K562 (cell line): ENCODE results near the gene TRIP11. TPM values are rescaled to one million over a fixed set of nuclear protein-coding genes. Genes with fewer than 3 reads are reported as not detected.

Experiments used
- FOXK2 ChIP-seq, 2 experiments: fragments of 450-650 bp; IDR thresholded peaks in 1 of 2; conservative IDR thresholded peaks in 1 of 2; 2 replicates each; pipeline ENCODE4 v1.6.1; 2016; ENCODE audit warnings: low read depth in 2 of 2, mild to moderate bottlenecking in 1 of 2
- FOXM1 ChIP-seq, 2 experiments: fragments of 450-650 bp in 1 of 2; sonication (generic) in 1 of 2; formaldehyde crosslinking in 1 of 2; IDR thresholded peaks; 2 replicates each; pipeline versions ENCODE4 v1.6.1 to v1.9.0; 2017 to 2022; ENCODE audit warnings: low read depth in 2 of 2, mild to moderate bottlenecking in 2 of 2, missing genetic modification reagents in 1 of 2, moderate library complexity in 1 of 2
- KAT8 ChIP-seq: fragments of 450-650 bp; IDR thresholded peaks from 2 replicates; pipeline ENCODE4 v1.6.1; 2016; ENCODE audit warnings: low read depth, mild to moderate bottlenecking
- MITF ChIP-seq: IDR thresholded peaks from 2 replicates; pipeline ENCODE4 v1.6.1; 2014; ENCODE audit warnings: antibody characterized with exemption
- RNF219 ChIP-seq: fragments of 250-450 bp; sonication (Bioruptor Pico); IDR thresholded peaks from 2 replicates; pipeline ENCODE4 v1.5.0; 2022; ENCODE audit warnings: mild to moderate bottlenecking
- ZNF184 ChIP-seq: sonication (generic); formaldehyde crosslinking; IDR thresholded peaks from 2 replicates; pipeline ENCODE4 v1.5.0; 2020; ENCODE audit warnings: missing genetic modification reagents
- ZNF232 ChIP-seq: sonication (generic); formaldehyde crosslinking; IDR thresholded peaks from 2 replicates; pipeline ENCODE4 v1.8.0; 2022; ENCODE audit warnings: mild to moderate bottlenecking, missing genetic modification reagents
- ZNF24 ChIP-seq: fragments of 450-650 bp; IDR thresholded peaks from 2 replicates; pipeline ENCODE4 v1.6.1; 2016
- polyA plus RNA-seq, 8 experiments: library from polyadenylated mRNA; depleted of rRNA in 4 of 8; stranded (reverse) in 5 of 8; unstranded in 3 of 8; fragments of >200 nt; fragmentation: Nextera tagmentation in 2 of 8; fragmentation: Illumina TruSeq in 1 of 8; extraction: Ambion mirVana in 2 of 8; extraction: Trizol in 1 of 8; gene quantifications; 2 replicates each; pipeline versions ENCODE4 v1.2.1 to v1.2.3, GENCODE V29; 2011 to 2014; ENCODE audit warnings: inconsistent platforms in 1 of 8, missing spikeins in 1 of 8
- total RNA-seq, 7 experiments: library from RNA; depleted of rRNA in 6 of 7; stranded (reverse); fragments of >200 nt in 6 of 7; fragmentation: Illumina TruSeq in 2 of 7; extraction: Trizol in 2 of 7; gene quantifications; 2 replicates each; pipeline versions ENCODE4 v1.2.1 to v1.2.3, GENCODE V29; 2011 to 2021; ENCODE audit warnings: low replicate concordance in 1 of 7
- TF ChIP-seq, protein P1 (sequence below), 2 experiments: fragments of 450-650 bp; IDR thresholded peaks; 2 replicates each; pipeline ENCODE4 v1.6.1; 2016; ENCODE audit warnings: mild to moderate bottlenecking in 2 of 2, borderline replicate concordance in 1 of 2, low read depth in 1 of 2, moderate library complexity in 1 of 2
- TF ChIP-seq, protein P2 (sequence below): fragments of 450-650 bp; IDR thresholded peaks from 2 replicates; pipeline ENCODE4 v1.6.1; 2016

Gene TRIP11
- total and polyA plus RNA-seq, 9 of the 15 experiments (the other 6 are each of a cell fraction or from before 2014, with no cell fraction given), result 4.0 to 20.0 (median 10.9) TPM

DNA sequence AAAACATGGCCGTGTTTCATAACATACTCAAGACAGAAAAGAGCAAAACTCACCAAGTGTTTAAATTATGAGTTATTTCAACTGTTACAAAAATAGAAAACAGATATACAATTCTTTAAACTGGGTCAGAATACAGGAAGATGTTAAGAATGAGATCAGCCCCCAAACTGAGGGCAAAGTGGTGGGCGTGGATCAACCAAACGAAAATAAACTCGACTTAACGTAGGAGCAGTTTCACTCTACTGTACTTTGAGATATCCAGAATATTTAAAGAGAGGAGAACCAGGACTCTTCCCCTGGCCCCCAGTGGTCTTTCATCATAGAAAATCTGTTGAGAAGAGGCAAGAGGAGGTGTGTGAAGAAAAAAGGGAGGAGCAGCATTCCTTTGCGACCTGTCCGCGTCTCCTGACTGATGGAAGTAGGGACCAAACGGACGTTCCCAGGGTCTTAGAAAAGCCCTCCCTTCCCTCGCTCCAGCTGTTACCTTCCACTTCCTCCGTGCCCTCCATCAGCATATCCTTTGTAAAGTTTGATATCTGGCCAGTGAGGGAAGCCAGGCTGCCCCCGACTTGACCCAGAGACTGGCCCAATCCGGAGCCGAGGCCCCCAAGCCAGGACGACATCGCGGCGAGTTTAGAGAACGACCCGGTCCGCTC, 668 bp downstream of the TRIP11 start (continued):
- TF ChIP-seq, protein P1, sequence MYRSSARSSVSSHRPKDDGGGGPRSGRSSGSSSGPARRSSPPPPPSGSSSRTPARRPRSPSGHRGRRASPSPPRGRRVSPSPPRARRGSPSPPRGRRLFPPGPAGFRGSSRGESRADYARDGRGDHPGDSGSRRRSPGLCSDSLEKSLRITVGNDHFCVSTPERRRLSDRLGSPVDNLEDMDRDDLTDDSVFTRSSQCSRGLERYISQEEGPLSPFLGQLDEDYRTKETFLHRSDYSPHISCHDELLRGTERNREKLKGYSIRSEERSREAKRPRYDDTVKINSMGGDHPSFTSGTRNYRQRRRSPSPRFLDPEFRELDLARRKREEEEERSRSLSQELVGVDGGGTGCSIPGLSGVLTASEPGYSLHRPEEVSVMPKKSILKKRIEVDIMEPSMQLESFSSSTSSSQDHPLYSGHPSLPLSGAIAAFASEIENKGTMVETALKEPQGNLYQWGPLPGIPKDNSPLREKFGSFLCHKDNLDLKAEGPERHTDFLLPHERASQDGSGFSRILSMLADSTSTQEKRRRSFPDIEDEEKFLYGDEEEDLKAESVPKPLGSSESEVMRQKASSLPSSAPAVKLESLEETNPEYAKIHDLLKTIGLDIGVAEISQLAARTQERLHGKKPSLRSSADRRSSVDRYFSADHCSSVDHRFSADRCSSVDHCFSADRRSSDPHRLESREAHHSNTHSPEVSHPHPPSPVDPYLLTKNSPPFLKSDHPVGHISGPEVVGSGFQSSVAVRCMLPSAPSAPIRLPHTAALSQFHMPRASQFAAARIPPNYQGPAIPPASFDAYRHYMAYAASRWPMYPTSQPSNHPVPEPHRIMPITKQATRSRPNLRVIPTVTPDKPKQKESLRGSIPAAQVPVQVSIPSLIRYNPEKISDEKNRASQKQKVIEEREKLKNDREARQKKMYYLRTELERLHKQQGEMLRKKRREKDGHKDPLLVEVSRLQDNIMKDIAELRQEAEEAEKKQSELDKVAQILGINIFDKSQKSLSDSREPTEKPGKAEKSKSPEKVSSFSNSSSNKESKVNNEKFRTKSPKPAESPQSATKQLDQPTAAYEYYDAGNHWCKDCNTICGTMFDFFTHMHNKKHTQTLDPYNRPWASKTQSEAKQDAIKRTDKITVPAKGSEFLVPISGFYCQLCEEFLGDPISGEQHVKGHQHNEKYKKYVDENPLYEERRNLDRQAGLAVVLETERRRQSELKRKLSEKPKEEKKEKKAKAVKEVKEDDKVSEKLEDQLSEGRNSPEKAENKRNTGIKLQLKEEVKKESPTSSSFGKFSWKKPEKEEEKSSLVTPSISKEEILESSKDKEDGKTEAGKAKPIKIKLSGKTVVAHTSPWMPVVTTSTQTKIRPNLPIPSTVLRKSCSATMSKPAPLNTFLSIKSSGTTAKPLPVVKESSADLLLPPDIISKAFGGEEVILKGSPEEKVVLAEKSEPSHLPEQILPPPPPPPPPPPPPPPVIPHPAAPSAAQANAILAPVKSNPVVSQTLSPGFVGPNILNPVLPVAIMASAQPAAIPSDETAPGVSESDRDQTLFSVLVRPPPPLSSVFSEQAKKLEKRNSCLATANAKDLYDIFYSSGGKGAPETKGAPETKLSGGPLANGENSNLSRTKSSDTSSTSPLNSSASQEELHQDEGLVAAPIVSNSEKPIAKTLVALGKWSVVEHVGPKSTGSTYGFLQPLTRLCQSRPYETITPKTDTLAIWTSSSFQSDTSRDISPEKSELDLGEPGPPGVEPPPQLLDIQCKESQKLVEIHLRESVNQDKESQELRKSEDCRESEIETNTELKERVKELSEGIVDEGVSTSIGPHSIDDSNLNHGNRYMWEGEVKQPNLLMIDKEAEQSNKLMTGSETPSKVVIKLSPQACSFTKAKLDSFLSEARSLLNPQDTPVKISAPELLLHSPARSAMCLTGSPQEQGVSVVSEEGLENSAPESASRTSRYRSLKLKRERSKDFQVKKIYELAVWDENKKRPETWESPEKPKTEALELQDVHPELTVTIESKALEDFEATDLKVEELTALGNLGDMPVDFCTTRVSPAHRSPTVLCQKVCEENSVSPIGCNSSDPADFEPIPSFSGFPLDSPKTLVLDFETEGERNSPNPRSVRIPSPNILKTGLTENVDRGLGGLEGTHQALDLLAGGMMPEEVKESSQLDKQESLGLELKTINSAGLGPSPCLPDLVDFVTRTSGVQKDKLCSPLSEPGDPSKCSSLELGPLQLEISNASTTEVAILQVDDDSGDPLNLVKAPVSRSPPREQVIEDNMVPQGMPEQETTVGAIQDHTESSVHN (IDR thresholded peaks at IDR 0.05; ENCODE audit: borderline replicate concordance in 1 of 2, low read depth in 1 of 2), result no peak
- TF ChIP-seq FOXK2 (conservative IDR thresholded peaks at IDR 0.05 in 1 of 2, IDR thresholded peaks at IDR 0.05 in 1 of 2; ENCODE audit: low read depth in 2 of 2) (no peak), FOXM1 (IDR thresholded peaks at IDR 0.05; ENCODE audit: low read depth) (no peak), FOXM1 (CRISPR knock-in tag; IDR thresholded peaks at IDR 0.05; ENCODE audit: low read depth) (no peak), KAT8 (no peak), RNF219 (CRISPR knock-in tag) (no peak), ZNF232 (CRISPR knock-in tag) (no peak), ZNF184 (peak; percentile 57; the same call in 1 of the 2 replicates), ZNF24 (no peak), MITF (no peak)
- TF ChIP-seq, protein P2, sequence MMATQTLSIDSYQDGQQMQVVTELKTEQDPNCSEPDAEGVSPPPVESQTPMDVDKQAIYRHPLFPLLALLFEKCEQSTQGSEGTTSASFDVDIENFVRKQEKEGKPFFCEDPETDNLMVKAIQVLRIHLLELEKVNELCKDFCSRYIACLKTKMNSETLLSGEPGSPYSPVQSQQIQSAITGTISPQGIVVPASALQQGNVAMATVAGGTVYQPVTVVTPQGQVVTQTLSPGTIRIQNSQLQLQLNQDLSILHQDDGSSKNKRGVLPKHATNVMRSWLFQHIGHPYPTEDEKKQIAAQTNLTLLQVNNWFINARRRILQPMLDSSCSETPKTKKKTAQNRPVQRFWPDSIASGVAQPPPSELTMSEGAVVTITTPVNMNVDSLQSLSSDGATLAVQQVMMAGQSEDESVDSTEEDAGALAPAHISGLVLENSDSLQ, result peak; percentile 80
